PC-3 (cell line): ENCODE results near the gene ASPA. TPM values are rescaled to one million over a fixed set of nuclear protein-coding genes. Genes with fewer than 3 reads are reported as not detected.

Source experiments
- ATAC-seq: fragments of 200-7000 bp; cut with Tn5 transposase; 2 replicates; pipeline ENCODE4 v1.9.1; 2020; ENCODE audit warnings: mild to moderate bottlenecking, moderate library complexity
- BruUV-seq: library from RNA; stranded (reverse); fragments of 400-500 nt; replicated peaks from 2 replicates; lab custom pipeline; 2021; lab: Mats Ljungman, UMichigan
- CTCF ChIA-PET: fragments of 300-600 bp; sonication (Branson Sonifier 250); formaldehyde crosslinking; loops from one replicate; lab custom pipeline; 2022; ENCODE audit warnings: antibody characterized with exemption; lab: Charles Lee
- POLR2A ChIA-PET: fragments of 300-600 bp; sonication (Branson Sonifier 250); formaldehyde crosslinking; loops from one replicate; lab custom pipeline; 2022; ENCODE audit warnings: antibody characterized with exemption; ENCODE audit not compliant: unreplicated experiment; lab: Charles Lee
- DNase-seq: peaks from one replicate; pipeline ENCODE4 v3.0.0-alpha.2; 2015
- H2AFZ ChIP-seq: fragments of 300-600 bp; sonication (generic); 2 replicates; pipeline ENCODE4 v1.6.0; 2016; ENCODE audit warnings: antibody characterized with exemption, low read length
- H3F3A ChIP-seq: fragments of 300-600 bp; sonication (generic); one replicate; pipeline ENCODE4 v1.6.0; 2017; ENCODE audit warnings: antibody characterized with exemption, low read length, control low read depth, mild to moderate bottlenecking; ENCODE audit not compliant: unreplicated experiment
- H3K27ac ChIP-seq: fragments of 300-600 bp; sonication (generic); 2 replicates; pipeline ENCODE4 v1.5.1; 2016; ENCODE audit warnings: mild to moderate bottlenecking, low read length
- H3K27me3 ChIP-seq: fragments of 300-600 bp; sonication (generic); 2 replicates; pipeline ENCODE4 v1.6.1; 2016; ENCODE audit warnings: low read length, mixed read lengths
- H3K36me3 ChIP-seq: fragments of 300-600 bp; sonication (generic); 2 replicates; pipeline ENCODE4 v1.6.1; 2016; ENCODE audit warnings: low read depth, mixed run types, low read length, mixed read lengths
- H3K4me1 ChIP-seq: fragments of 300-600 bp; sonication (generic); 2 replicates; pipeline ENCODE4 v1.5.1; 2016; ENCODE audit warnings: low read length; ENCODE audit not compliant: insufficient read depth
- H3K4me2 ChIP-seq: fragments of 300-600 bp; sonication (generic); 2 replicates; pipeline ENCODE4 v1.6.0; 2016; ENCODE audit warnings: low read length
- H3K4me3 ChIP-seq: fragments of 300-600 bp; sonication (generic); 2 replicates; pipeline ENCODE4 v1.5.1; 2016; ENCODE audit warnings: mild to moderate bottlenecking, low read length, mixed read lengths
- H3K79me2 ChIP-seq: fragments of 300-600 bp; sonication (generic); 2 replicates; pipeline ENCODE4 v1.6.1; 2017; ENCODE audit warnings: low read length, mixed read lengths
- H3K9ac ChIP-seq: fragments of 300-600 bp; sonication (generic); 2 replicates; pipeline ENCODE4 v1.6.0; 2016; ENCODE audit warnings: mild to moderate bottlenecking, low read length
- H3K9me2 ChIP-seq: fragments of 300-600 bp; sonication (generic); replicated peaks from 2 replicates; pipeline ENCODE4 v1.6.1; 2016; ENCODE audit warnings: mixed run types, low read length, mixed read lengths
- H3K9me3 ChIP-seq: fragments of 300-600 bp; sonication (generic); 2 replicates; pipeline ENCODE4 v1.6.1; 2016; ENCODE audit warnings: low read length, mixed read lengths
- H4K20me1 ChIP-seq: fragments of 300-600 bp; sonication (generic); 2 replicates; pipeline ENCODE4 v1.6.1; 2016; ENCODE audit warnings: low read length, mixed read lengths
- CTCF ChIP-seq: fragments of 300-600 bp; sonication (generic); conservative IDR thresholded peaks from 2 replicates; pipeline ENCODE4 v1.5.1; 2017; ENCODE audit warnings: antibody characterized with exemption, low read depth, mild to moderate bottlenecking, low read length
- EZH2 ChIP-seq: fragments of 300-600 bp; sonication (generic); IDR thresholded peaks from one replicate; pipeline ENCODE4 v1.6.1; 2017; ENCODE audit warnings: antibody characterized with exemption, mild to moderate bottlenecking, low read length; ENCODE audit not compliant: unreplicated experiment
- EZH2phosphoT487 ChIP-seq: fragments of 300-600 bp; sonication (generic); IDR thresholded peaks from 2 replicates; pipeline ENCODE4 v1.6.1; 2018; ENCODE audit warnings: mild to moderate bottlenecking, antibody characterized with exemption, low read length, borderline replicate concordance
- intact Hi-C: fragments of 100-400 bp; cut with micrococcal nuclease; formaldehyde crosslinking; loops from 2 replicates; pipeline ENCODE4 v1.9.0; 2023
- total RNA-seq: library from RNA; depleted of rRNA; stranded (reverse); fragments of >200 nt; gene quantifications from 2 replicates; pipeline ENCODE4 v1.2.3, GENCODE V29; 2014

ASPA gene
- total RNA-seq, 1 experiment from 2014 or later: not detected

GRCh38 chr17:3524024-3524423 is 48.2 kb downstream of the ASPA start:
- Histone ChIP-seq H3K9ac (no peak overlapping the region), H3K27ac (no peak overlapping the region), H3K9me2 (no peaks in the 10 kb centered on the region), H2AFZ (no peak overlapping the region), H4K20me1 (no peaks in the 10 kb centered on the region), H3K79me2 (no peaks in the 10 kb centered on the region), H3F3A (no peaks in the 10 kb centered on the region), H3K36me3 (no peaks in the 10 kb centered on the region), H3K9me3 (no peaks in the 10 kb centered on the region), H3K4me3 (no peak overlapping the region), H3K4me1 (no peaks in the 10 kb centered on the region), H3K4me2 (no peak overlapping the region), H3K27me3 (no peaks in the 10 kb centered on the region)
- BruUV-seq: no TSS peak
- DNase-seq (no peak), ATAC-seq (no peak)
- TF ChIP-seq EZH2 (no peak), EZH2phosphoT487 (no peak), CTCF (no peak)
- intact Hi-C loops: no loop called here
- ChIA-PET POLR2A (no interaction called here), CTCF (no interaction called here)

- no peaks in the 10 kb centered on the region for H3K27me3 ChIP-seq
- CTCF ChIA-PET: no interaction called here
- no peaks in the 10 kb centered on the region for H4K20me1 ChIP-seq
- no peaks in the 10 kb centered on the region for H3F3A ChIP-seq
- no peak overlapping the region for H3K4me3 ChIP-seq
- BruUV-seq: no TSS peak
- no peaks in the 10 kb centered on the region for H3K9me3 ChIP-seq
- H3K4me2 ChIP-seq: no peak overlapping the region
- intact Hi-C loops: no loop called here
- no peak for TF ChIP-seq CTCF
- no peak for TF ChIP-seq EZH2
- ATAC-seq (no peak), DNase-seq (no peak)
- no peaks in the 10 kb centered on the region for H3K36me3 ChIP-seq
- no peaks in the 10 kb centered on the region for H3K4me1 ChIP-seq
- H2AFZ ChIP-seq: no peak overlapping the region
- POLR2A ChIA-PET: no interaction called here
- no peaks in the 10 kb centered on the region for H3K79me2 ChIP-seq
- H3K27ac ChIP-seq: no peak overlapping the region
- H3K9me2 ChIP-seq: no peaks in the 10 kb centered on the region
- no peak overlapping the region for H3K9ac ChIP-seq
Observed at GRCh38 chr17:3526491-3526890, 50.7 kb downstream of the ASPA start.

GRCh38 chr17:3526971-3527370 is 51.2 kb downstream of the ASPA start:
- intact Hi-C loops: no loop called here
- H3K4me3 ChIP-seq: no peak overlapping the region
- no peaks in the 10 kb centered on the region for H3K9me3 ChIP-seq
- POLR2A ChIA-PET: no interaction called here
- H3K9me2 ChIP-seq: no peaks in the 10 kb centered on the region
- TF ChIP-seq EZH2phosphoT487 (no peak), CTCF (no peak), EZH2 (no peak)
- CTCF ChIA-PET: no interaction called here
- H3K4me1 ChIP-seq: no peaks in the 10 kb centered on the region
- no peaks in the 10 kb centered on the region for H3K36me3 ChIP-seq
- DNase-seq (no peak), ATAC-seq (no peak)
- H3K9ac ChIP-seq: no peak overlapping the region
- H3K27ac ChIP-seq: no peak overlapping the region
- BruUV-seq: no TSS peak
- H3K79me2 ChIP-seq: no peaks in the 10 kb centered on the region
- no peaks in the 10 kb centered on the region for H4K20me1 ChIP-seq
- H3K27me3 ChIP-seq: no peaks in the 10 kb centered on the region
- H3F3A ChIP-seq: no peaks in the 10 kb centered on the region
- H2AFZ ChIP-seq: no peak overlapping the region
- no peak overlapping the region for H3K4me2 ChIP-seq
